Measurements from ENCODE around the gene CCL7.

- no peak for TF ChIP-seq POLR2A (IDR thresholded peaks at IDR 0.05)
- TF ChIP-seq, protein P1, sequence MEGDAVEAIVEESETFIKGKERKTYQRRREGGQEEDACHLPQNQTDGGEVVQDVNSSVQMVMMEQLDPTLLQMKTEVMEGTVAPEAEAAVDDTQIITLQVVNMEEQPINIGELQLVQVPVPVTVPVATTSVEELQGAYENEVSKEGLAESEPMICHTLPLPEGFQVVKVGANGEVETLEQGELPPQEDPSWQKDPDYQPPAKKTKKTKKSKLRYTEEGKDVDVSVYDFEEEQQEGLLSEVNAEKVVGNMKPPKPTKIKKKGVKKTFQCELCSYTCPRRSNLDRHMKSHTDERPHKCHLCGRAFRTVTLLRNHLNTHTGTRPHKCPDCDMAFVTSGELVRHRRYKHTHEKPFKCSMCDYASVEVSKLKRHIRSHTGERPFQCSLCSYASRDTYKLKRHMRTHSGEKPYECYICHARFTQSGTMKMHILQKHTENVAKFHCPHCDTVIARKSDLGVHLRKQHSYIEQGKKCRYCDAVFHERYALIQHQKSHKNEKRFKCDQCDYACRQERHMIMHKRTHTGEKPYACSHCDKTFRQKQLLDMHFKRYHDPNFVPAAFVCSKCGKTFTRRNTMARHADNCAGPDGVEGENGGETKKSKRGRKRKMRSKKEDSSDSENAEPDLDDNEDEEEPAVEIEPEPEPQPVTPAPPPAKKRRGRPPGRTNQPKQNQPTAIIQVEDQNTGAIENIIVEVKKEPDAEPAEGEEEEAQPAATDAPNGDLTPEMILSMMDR (IDR thresholded peaks at IDR 0.05): no peak
These were observed 35.6 kb downstream of the CCL7 start for GRCh38 chr17:34305606-34306005.

All from testis (tissue), 2 donors.